T-cell (primary cell): ENCODE measurements around the gene AP3S2. TPM values are rescaled to one million over a fixed set of nuclear protein-coding genes. Genes with fewer than 3 reads are reported as not detected.
"Not testable (repeated sequence)": the region's sequence is repeated elsewhere in the genome, so short reads cannot be mapped to it uniquely, and the experiment has no call there.

Experiments used
- ATAC-seq, 4 experiments: fragments of 200-7000 bp in 3 of 4; fragments of 150-1000 bp in 1 of 4; cut with Tn5 transposase; replicated peaks in 1 of 4; 1 replicate in 3 of 4; 2 replicates in 1 of 4; pipeline ENCODE4 v1.10.0; 2021; ENCODE audit warnings: moderate library complexity in 3 of 4, mild to moderate bottlenecking in 2 of 4, moderate number of reproducible peaks in 1 of 4
- CTCF ChIA-PET, 2 donors: fragments of 300-600 bp; sonication (Branson Sonifier 250); formaldehyde crosslinking; loops; one replicate each; lab custom pipeline; 2022; ENCODE audit warnings: antibody characterized with exemption in 2 of 2; lab: Charles Lee
- POLR2A ChIA-PET, 2 donors: fragments of 300-600 bp; sonication (Branson Sonifier 250); formaldehyde crosslinking; loops; one replicate each; lab custom pipeline; 2022; ENCODE audit warnings: antibody characterized with exemption in 2 of 2; lab: Charles Lee
- DNase-seq, 35 experiments: peaks; one replicate each; pipeline versions ENCODE4 v3.0.0 to v3.0.0-alpha.2; 2013 to 2023
- H3K27ac ChIP-seq: one replicate; pipeline ENCODE4 v1.5.1; 2013; ENCODE audit warnings: low read length
- H3K27me3 ChIP-seq, 2 experiments: replicated peaks in 1 of 2; 1 replicate in 1 of 2; 2 replicates in 1 of 2; pipeline versions ENCODE4 v1.6.1 to v1.7.0; 2013; ENCODE audit warnings: low read length in 1 of 2, mixed read lengths in 1 of 2; ENCODE audit not compliant: control insufficient read depth in 2 of 2, insufficient read depth in 2 of 2; ENCODE audit errors: extremely low read depth in 1 of 2
- H3K36me3 ChIP-seq, 2 donors: 1 replicate in 1 of 2; 2 replicates in 1 of 2; pipeline versions ENCODE4 v1.6.1 to v1.7.0; 2013; ENCODE audit warnings: low read length in 1 of 2; ENCODE audit not compliant: control insufficient read depth in 2 of 2, insufficient read depth in 1 of 2; ENCODE audit errors: extremely low read depth in 1 of 2
- H3K4me1 ChIP-seq, 2 experiments: 1 replicate in 1 of 2; 2 replicates in 1 of 2; pipeline versions ENCODE4 v1.6.1 to v1.7.0; 2013; ENCODE audit warnings: low read length in 2 of 2, mixed read lengths in 1 of 2; ENCODE audit not compliant: insufficient read depth in 2 of 2, control insufficient read depth in 1 of 2; ENCODE audit errors: extremely low read depth in 1 of 2
- H3K4me3 ChIP-seq, 2 donors: 1 replicate in 1 of 2; 2 replicates in 1 of 2; pipeline versions ENCODE4 v1.5.1 to v1.7.0; 2013; ENCODE audit warnings: mild to moderate bottlenecking in 2 of 2, low read length in 1 of 2, moderate library complexity in 1 of 2; ENCODE audit not compliant: control insufficient read depth in 1 of 2; ENCODE audit errors: extremely low read depth in 1 of 2
- H3K9me3 ChIP-seq: 2 replicates; pipeline ENCODE4 v1.7.0; 2013
- H3K27ac Mint-ChIP-seq, 2 donors: one replicate each; pipeline ENCODE4 v1.8.0; 2020 to 2021; ENCODE audit warnings: mild to moderate bottlenecking in 2 of 2, mixed read lengths in 2 of 2
- H3K27me3 Mint-ChIP-seq, 2 donors: one replicate each; pipeline ENCODE4 v1.8.0; 2021 to 2022; ENCODE audit warnings: mixed read lengths in 2 of 2
- H3K36me3 Mint-ChIP-seq: one replicate; pipeline ENCODE4 v1.8.0; 2021; ENCODE audit warnings: mixed read lengths
- H3K4me1 Mint-ChIP-seq, 3 donors: one replicate each; pipeline ENCODE4 v1.8.0; 2020 to 2022; ENCODE audit warnings: mixed read lengths in 3 of 3, mild to moderate bottlenecking in 1 of 3
- H3K4me3 Mint-ChIP-seq, 3 donors: one replicate each; pipeline ENCODE4 v1.8.0; 2020 to 2022; ENCODE audit warnings: mild to moderate bottlenecking in 3 of 3, mixed read lengths in 3 of 3, moderate library complexity in 3 of 3
- H3K9me3 Mint-ChIP-seq, 3 donors: one replicate each; pipeline ENCODE4 v1.8.0; 2020 to 2022; ENCODE audit warnings: mixed read lengths in 3 of 3
- WGBS: methylation state at CpG from one replicate; pipeline ENCODE4 v1.1.5; 2013; ENCODE audit warnings: missing lambda C conversion rate; ENCODE audit not compliant: insufficient coverage; 5-methylcytosine and 5-hydroxymethylcytosine counted together
- total RNA-seq, 35 experiments: library from RNA in 6 of 35; stranded (reverse) in 6 of 35; fragments of 120-200 nt in 1 of 35; gene quantifications; one replicate each; pipeline versions ENCODE4 v1.2.1 to v1.2.4 and lab custom pipeline; 2013 to 2026

The AP3S2 gene
- total RNA-seq, 5 donors from 2014 or later (not counting 1 experiment from before 2014, with no cell fraction given) = 22.8 to 30.5 (median 24.9) TPM

GRCh38 chr15:89875741-89876140 lies 18.1 kb downstream of the AP3S2 start:
- ATAC-seq (no peak), DNase-seq (no peak)
- H3K27me3 Mint-ChIP-seq = no peaks in the 10 kb centered on the region
- WGBS = 100% methylated on average over 3 of the region's 6 CpGs
- ChIA-PET CTCF (interaction anchor here in 1 of 2 donors (2.0 to 3.8 kb wide), 2 partner anchors 135 to 210 kb away, joined by 8 to 48 read pairs; no protein-coding TSS in a partner anchor), POLR2A (no interaction called here)
- H3K9me3 ChIP-seq = no peaks in the 10 kb centered on the region
- peaks cover 19% of the 10 kb centered on the region for H3K36me3 Mint-ChIP-seq
- no peak overlapping the region for H3K4me3 ChIP-seq
- H3K36me3 ChIP-seq = peaks cover 0 to 33% of the 10 kb centered on the region in 2 donors
- no peak overlapping the region for H3K27ac ChIP-seq
- H3K27me3 ChIP-seq = no peaks in the 10 kb centered on the region
- no peaks in the 10 kb centered on the region for H3K9me3 Mint-ChIP-seq
- H3K4me1 Mint-ChIP-seq = peaks cover 4% of the 10 kb centered on the region in 3 donors
- peaks cover 0 to 4% of the 10 kb centered on the region in 2 experiments for H3K4me1 ChIP-seq
- no peak overlapping the region for H3K4me3 Mint-ChIP-seq
- no peak overlapping the region for H3K27ac Mint-ChIP-seq

- peaks cover 0 to 40% of the 10 kb centered on the region in 2 donors for H3K36me3 ChIP-seq
- Mint-ChIP-seq H3K27ac (peak overlapping the region in 1 of 2 donors; percentile 44), H3K27me3 (no peaks in the 10 kb centered on the region), H3K4me1 (peaks cover 4% of the 10 kb centered on the region in 3 donors), H3K36me3 (peaks cover 25% of the 10 kb centered on the region), H3K9me3 (no peaks in the 10 kb centered on the region), H3K4me3 (no peak overlapping the region)
- ChIA-PET POLR2A (interaction anchor here (0.5 to 1.1 kb wide), 6 partner anchors 19 to 598 kb away, joined by 3 to 8 read pairs (median 3); partner anchors contain the start of gene AP3S2 (in 1 of the 2)), CTCF (interaction anchor here (0.5 to 3.8 kb wide), 32 partner anchors 8 to 1148 kb away, joined by 3 to 48 read pairs (median 4); partner anchors contain the start of genes AP3S2 (in 2 of the 2), CIB1 (in 1 of the 2), GDPGP1 (in 1 of the 2) and VPS33B (in 1 of the 2))
- DNase-seq (peak; percentile 55 to 88 (median 77)), ATAC-seq (peak; percentile 100)
- no peak overlapping the region for H3K27ac ChIP-seq
- H3K27me3 ChIP-seq = no peaks in the 10 kb centered on the region
- peaks cover 0 to 4% of the 10 kb centered on the region in 2 experiments for H3K4me1 ChIP-seq
- H3K9me3 ChIP-seq = no peaks in the 10 kb centered on the region
- no peak overlapping the region for H3K4me3 ChIP-seq
- 0% methylated on average over 6 of the region's 10 CpGs for WGBS
Observed at GRCh38 chr15:89874926-89875564, 18.7 kb downstream of the AP3S2 start.

- 100% methylated on average over 1 of the region's 4 CpGs for WGBS
- POLR2A ChIA-PET = no interaction called here
- ATAC-seq = no peak
Observed at GRCh38 chr15:89870688-89871288, 23.0 kb downstream of the AP3S2 start.

GRCh38 chr15:89870006-89870405 lies 23.8 kb downstream of the AP3S2 start:
- Histone ChIP-seq H3K36me3 (peaks cover 2 to 23% of the 10 kb centered on the region in 2 donors), H3K9me3 (no peaks in the 10 kb centered on the region), H3K4me3 (no peak overlapping the region), H3K27ac (no peak overlapping the region), H3K4me1 (peaks cover 0 to 3% of the 10 kb centered on the region in 2 experiments), H3K27me3 (no peaks in the 10 kb centered on the region)
- CTCF ChIA-PET = no interaction called here
- peaks cover 26% of the 10 kb centered on the region for H3K36me3 Mint-ChIP-seq
- H3K4me1 Mint-ChIP-seq = peaks cover 1 to 3% (median 3%) of the 10 kb centered on the region in 3 donors
- WGBS = no CpG with 5 or more reads among the region's 5 CpGs
- no peaks in the 10 kb centered on the region for H3K27me3 Mint-ChIP-seq
- POLR2A ChIA-PET = interaction anchor here in 1 of 2 donors (0.5 kb wide), 1 partner anchor 19 kb away, joined by 12 read pairs; no protein-coding TSS in a partner anchor
- H3K9me3 Mint-ChIP-seq = no peaks in the 10 kb centered on the region
- H3K4me3 Mint-ChIP-seq = no peak overlapping the region
- ATAC-seq = no peak
- no peak overlapping the region for H3K27ac Mint-ChIP-seq
- DNase-seq = no peak

More at GRCh38 chr15:89870688-89871288, 23.0 kb downstream of the AP3S2 start:
- Histone ChIP-seq H3K9me3 (no peaks in the 10 kb centered on the region), H3K27me3 (no peaks in the 10 kb centered on the region), H3K36me3 (peaks cover 2 to 22% of the 10 kb centered on the region in 2 donors), H3K27ac (no peak overlapping the region), H3K4me1 (peaks cover 0 to 4% of the 10 kb centered on the region in 2 experiments), H3K4me3 (no peak overlapping the region)
- Mint-ChIP-seq H3K4me1 (peaks cover 4% of the 10 kb centered on the region in 3 donors), H3K27me3 (no peaks in the 10 kb centered on the region), H3K27ac (no peak overlapping the region), H3K36me3 (peaks cover 22% of the 10 kb centered on the region), H3K9me3 (no peaks in the 10 kb centered on the region), H3K4me3 (no peak overlapping the region)
- no peak for DNase-seq
- CTCF ChIA-PET = interaction anchor here in 1 of 2 donors (0.6 kb wide), 1 partner anchor 17 kb away, joined by 3 read pairs; no protein-coding TSS in a partner anchor

GRCh38 chr15:89869490-89869889 lies 24.3 kb downstream of the AP3S2 start:
- H3K4me3 ChIP-seq, H3K27me3 ChIP-seq, H3K27me3 Mint-ChIP-seq, H3K4me1 Mint-ChIP-seq, H3K4me1 ChIP-seq, H3K9me3 ChIP-seq, CTCF ChIA-PET, H3K9me3 Mint-ChIP-seq, DNase-seq, H3K27ac ChIP-seq, H3K27ac Mint-ChIP-seq, ATAC-seq, POLR2A ChIA-PET, H3K4me3 Mint-ChIP-seq: not testable (repeated sequence)
- peaks cover 2 to 27% of the 10 kb centered on the region in 2 donors for H3K36me3 ChIP-seq
- WGBS = 93% methylated on average over 8 of the region's 9 CpGs
- peaks cover 25% of the 10 kb centered on the region for H3K36me3 Mint-ChIP-seq

- CTCF ChIA-PET = interaction anchor here (0.6 to 1.1 kb wide), 2 partner anchors 10 to 74 kb away, joined by 4 to 5 read pairs; no protein-coding TSS in a partner anchor
Observed at GRCh38 chr15:89864958-89865739, 28.6 kb downstream of the AP3S2 start.

More at GRCh38 chr15:89864958-89865739, 28.6 kb downstream of the AP3S2 start:
- Histone ChIP-seq H3K36me3 (peaks cover 2 to 38% of the 10 kb centered on the region in 2 donors), H3K9me3 (no peaks in the 10 kb centered on the region), H3K4me3 (no peak overlapping the region), H3K4me1 (no peaks in the 10 kb centered on the region), H3K27me3 (no peaks in the 10 kb centered on the region), H3K27ac (no peak overlapping the region)
- peaks cover 23% of the 10 kb centered on the region for H3K36me3 Mint-ChIP-seq
- POLR2A ChIA-PET = no interaction called here
- H3K9me3 Mint-ChIP-seq = no peaks in the 10 kb centered on the region
- DNase-seq = no peak
- no peak overlapping the region for H3K4me3 Mint-ChIP-seq
- no peak overlapping the region for H3K27ac Mint-ChIP-seq
- peaks cover 0 to 2% (median 0%) of the 10 kb centered on the region in 3 donors for H3K4me1 Mint-ChIP-seq
- H3K27me3 Mint-ChIP-seq = no peaks in the 10 kb centered on the region
- no peak for ATAC-seq
- WGBS = no CpG with 5 or more reads among the region's 3 CpGs
